Mesenchymal stem cell (in vitro differentiated cells and primary cell): Measurements from ENCODE around the gene BRSK2.

Experiments used
- DNase-seq: peaks from one replicate; pipeline ENCODE4 v3.0.0-alpha.2; 2013
- H2AFZ ChIP-seq: one replicate; pipeline ENCODE4 v1.6.1; 2013; ENCODE audit warnings: low read depth, mild to moderate bottlenecking, control low read depth, inconsistent platforms, low read length, moderate library complexity
- H2AK5ac ChIP-seq: 2 replicates; pipeline ENCODE4 v1.6.1; 2013; ENCODE audit warnings: low read length, moderate library complexity, mild to moderate bottlenecking, inconsistent platforms; ENCODE audit not compliant: severe bottlenecking
- H2BK120ac ChIP-seq: one replicate; pipeline ENCODE4 v1.6.1; 2013; ENCODE audit warnings: low read depth, mild to moderate bottlenecking, inconsistent platforms, low read length, moderate library complexity
- H2BK12ac ChIP-seq, 2 experiments: one replicate each; pipeline ENCODE4 v1.6.1; 2013; ENCODE audit warnings: inconsistent platforms in 2 of 2, low read length in 2 of 2, mild to moderate bottlenecking in 2 of 2, moderate library complexity in 2 of 2, control low read depth in 1 of 2
- H2BK15ac ChIP-seq: one replicate; pipeline ENCODE4 v1.6.1; 2013; ENCODE audit warnings: mild to moderate bottlenecking, low read depth, inconsistent platforms; ENCODE audit not compliant: poor library complexity, severe bottlenecking
- H2BK5ac ChIP-seq: 2 replicates; pipeline ENCODE4 v1.6.1; 2013; ENCODE audit warnings: low read depth, mild to moderate bottlenecking, low read length, control low read depth, inconsistent platforms; ENCODE audit not compliant: poor library complexity, severe bottlenecking
- H3K14ac ChIP-seq, 2 experiments: one replicate each; pipeline ENCODE4 v1.6.1; 2013; ENCODE audit warnings: inconsistent platforms in 2 of 2, low read length in 2 of 2, control low read depth in 1 of 2, mild to moderate bottlenecking in 1 of 2, moderate library complexity in 1 of 2
- H3K18ac ChIP-seq, 2 experiments: one replicate each; pipeline ENCODE4 v1.6.1; 2013; ENCODE audit warnings: inconsistent platforms in 2 of 2, low read length in 2 of 2, control low read depth in 1 of 2, low read depth in 1 of 2, mild to moderate bottlenecking in 1 of 2
- H3K23ac ChIP-seq, 2 experiments: one replicate each; pipeline ENCODE4 v1.6.1; 2013; ENCODE audit warnings: inconsistent platforms in 2 of 2, low read length in 2 of 2, mild to moderate bottlenecking in 2 of 2, moderate library complexity in 2 of 2, control low read depth in 1 of 2
- H3K27ac ChIP-seq: 2 replicates; pipeline ENCODE4 v1.5.1; 2013; ENCODE audit warnings: mild to moderate bottlenecking, moderate library complexity, low read length, control low read depth, inconsistent platforms; ENCODE audit not compliant: poor library complexity, severe bottlenecking
- H3K27me3 ChIP-seq, 2 experiments: 2 replicates each; pipeline versions ENCODE4 v1.6.1 to v1.7.0; 2013; ENCODE audit warnings: low read length in 2 of 2, mild to moderate bottlenecking in 2 of 2, moderate library complexity in 2 of 2, control low read depth in 1 of 2, inconsistent platforms in 1 of 2; ENCODE audit not compliant: control insufficient read depth in 1 of 2, insufficient read depth in 1 of 2
- H3K36me3 ChIP-seq, 2 experiments: 2 replicates each; pipeline versions ENCODE4 v1.6.1 to v1.7.0; 2013; ENCODE audit warnings: low read length in 2 of 2, control low read depth in 1 of 2, inconsistent platforms in 1 of 2, low read depth in 1 of 2, mild to moderate bottlenecking in 1 of 2; ENCODE audit not compliant: insufficient read depth in 2 of 2, control insufficient read depth in 1 of 2
- H3K4ac ChIP-seq, 2 experiments: one replicate each; pipeline ENCODE4 v1.6.1; 2013; ENCODE audit warnings: inconsistent platforms in 2 of 2, low read length in 2 of 2, mild to moderate bottlenecking in 2 of 2, moderate library complexity in 2 of 2, control low read depth in 1 of 2, low read depth in 1 of 2
- H3K4me1 ChIP-seq: 2 replicates; pipeline ENCODE4 v1.6.1; 2013; ENCODE audit warnings: low read depth, low read length, control low read depth; ENCODE audit not compliant: control insufficient read depth, insufficient read depth
- H3K4me2 ChIP-seq: 2 replicates; pipeline ENCODE4 v1.6.1; 2013; ENCODE audit warnings: low read length, mild to moderate bottlenecking, inconsistent platforms; ENCODE audit not compliant: poor library complexity, severe bottlenecking
- H3K4me3 ChIP-seq, 2 experiments: 2 replicates each; pipeline versions ENCODE4 v1.5.1 to v1.7.0; 2013; ENCODE audit warnings: low read length in 2 of 2, mild to moderate bottlenecking in 2 of 2, control low read depth in 1 of 2, low read depth in 1 of 2; ENCODE audit not compliant: insufficient read depth in 1 of 2
- H3K79me1 ChIP-seq: replicated peaks from 2 replicates; pipeline ENCODE4 v1.6.1; 2013; ENCODE audit warnings: mild to moderate bottlenecking, control low read depth, low read length, inconsistent platforms; ENCODE audit not compliant: poor library complexity, severe bottlenecking
- H3K9ac ChIP-seq: 2 replicates; pipeline ENCODE4 v1.7.0; 2013; ENCODE audit warnings: mild to moderate bottlenecking, low read length, moderate library complexity
- H3K9me3 ChIP-seq: 2 replicates; pipeline ENCODE4 v1.7.0; 2013; ENCODE audit warnings: mild to moderate bottlenecking, low read length; ENCODE audit not compliant: control insufficient read depth
- H4K8ac ChIP-seq: one replicate; pipeline ENCODE4 v1.6.1; 2013; ENCODE audit warnings: inconsistent platforms, mild to moderate bottlenecking, low read length, moderate library complexity
- H4K91ac ChIP-seq: one replicate; pipeline ENCODE4 v1.6.1; 2013; ENCODE audit warnings: mild to moderate bottlenecking, low read length, inconsistent platforms
- WGBS: methylation state at CpG from one replicate; pipeline ENCODE4 v1.1.7; 2013; ENCODE audit warnings: mixed read lengths; 5-methylcytosine and 5-hydroxymethylcytosine counted together

BRSK2 gene

DNA sequence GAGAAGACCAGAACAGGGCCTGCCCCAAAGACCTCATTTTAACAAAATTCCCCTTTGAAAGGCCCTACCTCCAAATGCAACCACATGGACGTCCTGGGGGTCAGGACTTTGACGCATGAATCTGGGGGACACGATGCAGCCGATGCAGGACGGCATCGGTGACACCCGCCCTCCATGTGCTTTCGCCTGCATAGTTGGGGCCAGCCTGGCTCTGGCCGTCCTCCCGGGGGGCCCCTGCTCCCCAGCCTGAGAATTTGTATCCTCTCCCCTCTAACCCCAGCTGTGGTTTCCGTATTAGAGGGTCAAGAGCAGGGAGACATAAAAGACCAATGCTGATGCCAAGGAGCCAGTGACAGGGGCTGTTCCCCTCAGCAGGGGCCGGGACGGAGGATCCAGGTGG is 18.4 kb upstream of the BRSK2 start:
- H2BK5ac ChIP-seq, result no peak overlapping the region
- H2BK120ac ChIP-seq, result no peak overlapping the region
- no peak overlapping the region for H3K9ac ChIP-seq
- WGBS, result 86% methylated on average over 13 of the region's 13 CpGs
- no peak overlapping the region for H2BK15ac ChIP-seq
- H3K4me2 ChIP-seq, result no peak overlapping the region
- no peaks in the 10 kb centered on the region for H3K36me3 ChIP-seq
- H3K14ac ChIP-seq, result no peak overlapping the region
- no peak overlapping the region for H3K23ac ChIP-seq
- no peak overlapping the region for H4K91ac ChIP-seq
- H4K8ac ChIP-seq, result no peak overlapping the region
- no peak overlapping the region for H3K4ac ChIP-seq
- no peak overlapping the region for H3K27ac ChIP-seq
- no peak overlapping the region for H3K4me3 ChIP-seq
- H3K4me1 ChIP-seq, result peaks cover 18% of the 10 kb centered on the region
- no peaks in the 10 kb centered on the region for H3K79me1 ChIP-seq
- peaks cover 40 to 41% of the 10 kb centered on the region in 2 experiments for H3K27me3 ChIP-seq
- no peak overlapping the region for H3K18ac ChIP-seq
- H2AFZ ChIP-seq, result no peak overlapping the region
- no peak overlapping the region for H2AK5ac ChIP-seq
- no peak overlapping the region for H2BK12ac ChIP-seq
- no peak for DNase-seq
- peaks cover 3% of the 10 kb centered on the region for H3K9me3 ChIP-seq

DNA sequence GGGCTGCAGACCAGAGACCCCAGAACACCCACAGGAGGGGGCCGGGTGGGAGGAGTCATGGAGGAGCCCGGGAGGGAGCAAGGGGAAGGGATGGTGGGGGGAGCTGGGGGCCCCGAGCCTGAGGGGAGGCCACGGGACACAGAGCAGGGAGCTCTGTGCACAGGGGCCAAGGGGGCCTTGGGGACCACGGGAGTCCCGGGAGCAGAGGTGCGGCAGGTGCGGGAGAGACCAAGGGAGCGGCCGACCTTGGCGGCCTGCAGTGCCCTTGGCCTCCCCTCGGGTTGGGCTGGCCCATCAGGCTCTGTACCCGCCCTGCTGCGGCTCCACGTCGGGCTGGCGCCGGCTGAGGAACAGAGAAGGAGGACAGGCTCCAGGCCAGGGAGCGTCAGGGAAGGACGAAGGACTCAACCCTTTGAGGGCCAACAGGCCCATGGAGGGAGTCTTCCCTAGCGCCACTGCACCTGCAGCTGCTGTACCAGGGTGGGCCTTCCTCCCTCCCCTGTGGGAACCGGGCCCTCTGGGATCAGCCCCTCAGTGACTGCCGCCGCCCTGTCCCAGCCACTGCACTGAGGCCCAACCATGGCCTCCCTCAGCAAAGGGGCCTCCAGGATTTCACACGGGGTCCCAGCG is 17.8 kb upstream of the BRSK2 start:
- Histone ChIP-seq H4K91ac (no peak overlapping the region), H4K8ac (no peak overlapping the region), H2BK5ac (peak overlapping the region; percentile 26), H2BK15ac (no peak overlapping the region), H3K4me2 (no peak overlapping the region), H3K4me3 (no peak overlapping the region), H3K14ac (no peak overlapping the region), H3K9ac (no peak overlapping the region), H2AFZ (no peak overlapping the region), H3K4me1 (peaks cover 18% of the 10 kb centered on the region), H2BK12ac (no peak overlapping the region), H3K36me3 (no peaks in the 10 kb centered on the region), H3K23ac (no peak overlapping the region), H3K4ac (no peak overlapping the region), H3K27ac (no peak overlapping the region), H3K79me1 (no peaks in the 10 kb centered on the region), H3K18ac (no peak overlapping the region), H2BK120ac (no peak overlapping the region), H3K9me3 (peaks cover under 1% of the 10 kb centered on the region), H3K27me3 (peaks cover 45% of the 10 kb centered on the region in 2 experiments), H2AK5ac (no peak overlapping the region)
- no peak for DNase-seq
- WGBS, result 91% methylated on average over 26 of the region's 26 CpGs

DNA sequence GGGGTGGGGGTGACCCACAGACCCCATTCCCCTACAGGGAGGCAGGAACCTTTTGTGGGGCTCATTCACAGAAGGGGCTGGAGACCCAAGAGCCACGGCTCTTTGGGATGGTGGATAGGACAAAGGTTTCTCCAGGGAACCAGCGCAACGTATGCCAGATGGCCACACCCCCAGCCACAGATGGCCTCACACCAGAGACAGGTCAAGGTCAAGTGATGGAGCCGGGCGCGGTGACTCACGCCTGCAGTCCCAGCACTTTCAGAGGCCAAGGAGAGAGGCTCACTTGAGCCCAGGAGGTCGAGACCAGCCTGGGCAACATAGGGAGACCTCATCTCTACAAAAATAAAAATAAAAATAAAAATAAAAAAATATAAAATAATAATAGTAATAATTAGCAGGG is 17.1 kb upstream of the BRSK2 start:
- Histone ChIP-seq H2BK5ac (no peak overlapping the region), H4K91ac (no peak overlapping the region), H3K27me3 (peaks cover 51% of the 10 kb centered on the region in 2 experiments), H3K4me2 (no peak overlapping the region), H2AK5ac (no peak overlapping the region), H2BK120ac (no peak overlapping the region), H4K8ac (no peak overlapping the region), H3K79me1 (no peaks in the 10 kb centered on the region), H3K27ac (no peak overlapping the region), H2BK12ac (no peak overlapping the region), H3K36me3 (no peaks in the 10 kb centered on the region), H3K23ac (no peak overlapping the region), H3K18ac (no peak overlapping the region), H2AFZ (no peak overlapping the region), H3K4me3 (no peak overlapping the region), H3K4me1 (peaks cover 20% of the 10 kb centered on the region), H3K4ac (no peak overlapping the region), H3K14ac (no peak overlapping the region), H2BK15ac (no peak overlapping the region), H3K9ac (no peak overlapping the region), H3K9me3 (no peaks in the 10 kb centered on the region)
- no peak for DNase-seq
- WGBS, result 89% methylated on average over 7 of the region's 8 CpGs

DNA sequence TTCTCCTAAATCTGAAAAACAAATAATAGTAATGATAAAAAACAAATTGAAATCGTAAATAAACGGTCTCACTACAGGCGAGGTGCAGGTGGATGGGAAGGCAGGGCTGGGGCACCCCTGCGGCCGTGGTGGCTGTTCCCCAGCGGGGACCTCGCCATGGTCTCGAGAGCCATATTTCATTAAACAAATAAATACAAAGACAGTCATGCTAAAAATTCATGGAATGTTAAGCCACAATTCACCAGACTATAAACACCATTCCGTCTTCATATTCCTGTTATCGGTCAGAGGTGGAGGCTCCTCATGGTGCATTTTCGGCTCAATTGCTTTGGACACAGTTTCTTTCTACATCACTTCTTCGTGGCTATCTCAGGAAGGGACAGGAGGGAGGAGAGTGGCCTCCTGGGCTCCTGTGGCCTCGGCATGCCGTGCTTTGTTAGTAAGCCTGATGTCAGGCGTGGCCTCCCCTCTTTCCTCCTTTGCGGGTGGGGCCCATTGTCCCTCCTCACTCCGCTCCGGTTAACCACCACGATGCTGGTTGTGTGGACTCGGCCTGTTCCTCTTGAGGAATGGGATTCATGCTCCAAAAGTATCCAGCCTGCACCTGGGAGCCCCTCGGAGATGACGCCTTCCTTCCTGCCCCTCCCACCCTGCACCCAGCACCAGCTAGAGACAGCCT is 16.1 kb upstream of the BRSK2 start:
- Histone ChIP-seq H3K23ac (no peak overlapping the region), H2BK12ac (no peak overlapping the region), H3K27me3 (peaks cover 48 to 51% of the 10 kb centered on the region in 2 experiments), H3K4ac (no peak overlapping the region), H3K18ac (no peak overlapping the region), H2BK15ac (no peak overlapping the region), H3K36me3 (no peaks in the 10 kb centered on the region), H2BK5ac (no peak overlapping the region), H4K8ac (no peak overlapping the region), H3K4me3 (no peak overlapping the region), H2AK5ac (no peak overlapping the region), H3K4me1 (peaks cover 20% of the 10 kb centered on the region), H3K4me2 (peak overlapping the region; percentile 57), H3K9ac (no peak overlapping the region), H2BK120ac (no peak overlapping the region), H3K9me3 (no peaks in the 10 kb centered on the region), H4K91ac (no peak overlapping the region), H3K14ac (no peak overlapping the region), H2AFZ (no peak overlapping the region), H3K27ac (peak overlapping the region; percentile 35), H3K79me1 (no peaks in the 10 kb centered on the region)
- DNase-seq, result no peak
- WGBS, result 77% methylated on average over 21 of the region's 22 CpGs
